Stomach (tissue), 4 donors: Measurements from ENCODE around the gene NR4A1.
A peak's percentile ranks its signal among the peaks of the same experiment; 100 is the strongest.

ENCODE experiments used
- CTCF ChIP-seq, 7 experiments: fragments of 450-650 bp in 4 of 7; fragments of 200-600 bp in 3 of 7; sonication (generic) in 3 of 7; IDR thresholded peaks; one replicate each; pipeline ENCODE4 v1.5.1; 2016 to 2019; ENCODE audit warnings: antibody characterized with exemption in 7 of 7, control low read depth in 2 of 7, mild to moderate bottlenecking in 1 of 7
- POLR2A ChIP-seq, 4 donors: fragments of 450-650 bp; IDR thresholded peaks; one replicate each; pipeline ENCODE4 v1.6.1; 2016; ENCODE audit warnings: antibody characterized with exemption in 4 of 4, control low read depth in 2 of 4, mild to moderate bottlenecking in 1 of 4, moderate library complexity in 1 of 4
- POLR2AphosphoS5 ChIP-seq, 3 donors: sonication (generic); formaldehyde crosslinking; IDR thresholded peaks; one replicate each; pipeline ENCODE4 v1.6.1; 2016; ENCODE audit warnings: antibody characterized with exemption in 3 of 3

- TF ChIP-seq POLR2AphosphoS5 (IDR thresholded peaks at IDR 0.05): peak; percentile 99 to 100 (median 100)
- TF ChIP-seq POLR2A (IDR thresholded peaks at IDR 0.05): peak in 2 of 4 donors; percentile 96 to 98
- TF ChIP-seq CTCF (IDR thresholded peaks at IDR 0.05): peak in 2 of 7 experiments; percentile 5 to 6
Measured at GRCh38 chr12:52050758-52051541, at the start of gene NR4A1.
